Kidney epithelial cell (primary cell): ENCODE results near the gene CHCHD3. TPM values are rescaled to one million over a fixed set of nuclear protein-coding genes. Genes with fewer than 3 reads are reported as not detected.

Experiments
- DNase-seq: peaks from one replicate; pipeline ENCODE4 v3.0.0-alpha.2; 2010; ENCODE audit warnings: low read depth
- H3K27me3 ChIP-seq: 2 replicates; pipeline ENCODE4 v1.6.0; 2011; ENCODE audit warnings: low read length; ENCODE audit not compliant: control insufficient read depth, insufficient read depth
- H3K36me3 ChIP-seq: 2 replicates; pipeline ENCODE4 v1.5.1; 2011; ENCODE audit warnings: low read length; ENCODE audit not compliant: control insufficient read depth, insufficient read depth
- H3K4me3 ChIP-seq: 2 replicates; pipeline ENCODE4 v1.5.1; 2011; ENCODE audit warnings: low read depth, mild to moderate bottlenecking, control low read depth, low read length
- CTCF ChIP-seq: IDR thresholded peaks from 2 replicates; pipeline ENCODE4 v1.5.1; 2011; ENCODE audit warnings: mild to moderate bottlenecking, moderate library complexity, low read length, control low read depth, inconsistent platforms; ENCODE audit not compliant: insufficient read depth, poor library complexity, severe bottlenecking
- total RNA-seq: library from RNA; depleted of rRNA; stranded (reverse); fragments of >200 nt; gene quantifications from 2 replicates; pipeline ENCODE4 v1.2.3, GENCODE V29; 2015

CHCHD3 gene
- total RNA-seq, 1 donor from 2014 or later = 119 TPM

DNA sequence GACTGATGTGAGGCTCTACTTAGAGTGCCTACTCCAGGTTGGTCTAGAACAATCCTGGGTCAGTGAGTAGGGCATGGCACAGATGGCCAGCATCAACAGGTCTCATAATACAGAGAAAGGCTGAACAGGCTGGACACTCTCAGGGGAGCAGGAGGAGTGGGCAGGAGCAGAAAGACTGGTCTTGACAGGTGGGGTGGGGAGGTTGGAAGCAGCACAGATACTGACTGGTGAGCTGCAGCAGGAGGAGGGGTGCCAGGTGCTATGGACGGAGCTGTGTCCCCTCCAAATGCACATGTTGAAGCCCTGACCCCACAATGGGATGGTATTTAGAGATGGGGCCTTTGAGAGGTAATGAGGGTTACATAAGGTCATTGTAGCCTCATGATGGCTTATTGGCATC, 315.2 kb downstream of the CHCHD3 start:
- TF ChIP-seq CTCF = no peak
- Histone ChIP-seq H3K4me3 (no peak overlapping the region), H3K36me3 (no peaks in the 10 kb centered on the region), H3K27me3 (no peaks in the 10 kb centered on the region)
- no peak for DNase-seq

DNA sequence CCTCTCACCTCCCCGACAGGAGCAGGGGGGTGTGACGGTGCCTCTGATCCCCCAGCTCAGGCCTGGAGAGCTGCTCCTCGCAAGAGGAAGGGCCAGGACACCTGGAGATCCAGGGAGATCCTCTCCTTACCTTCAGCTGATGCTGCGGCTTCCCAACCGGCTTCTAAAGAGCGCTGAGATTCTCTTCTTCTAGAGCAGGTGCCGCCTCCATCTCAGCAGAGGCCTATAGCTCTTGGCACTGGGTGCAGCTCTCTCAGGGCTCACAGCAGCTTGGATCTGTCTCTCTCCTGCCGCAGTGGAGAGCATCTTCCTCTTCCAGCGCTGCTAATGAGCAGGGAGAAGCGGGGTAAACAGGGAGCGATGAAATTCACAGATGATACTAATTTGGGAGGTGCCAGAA, 316.0 kb downstream of the CHCHD3 start:
- Histone ChIP-seq H3K27me3 (no peaks in the 10 kb centered on the region), H3K4me3 (no peak overlapping the region), H3K36me3 (no peaks in the 10 kb centered on the region)
- DNase-seq = no peak
- TF ChIP-seq CTCF = no peak

GRCh38 chr7:132764762-132765161, 317.1 kb downstream of the CHCHD3 start:
- Histone ChIP-seq H3K4me3 (no peak overlapping the region), H3K36me3 (no peaks in the 10 kb centered on the region), H3K27me3 (no peaks in the 10 kb centered on the region)
- no peak for DNase-seq
- TF ChIP-seq CTCF = no peak

DNA sequence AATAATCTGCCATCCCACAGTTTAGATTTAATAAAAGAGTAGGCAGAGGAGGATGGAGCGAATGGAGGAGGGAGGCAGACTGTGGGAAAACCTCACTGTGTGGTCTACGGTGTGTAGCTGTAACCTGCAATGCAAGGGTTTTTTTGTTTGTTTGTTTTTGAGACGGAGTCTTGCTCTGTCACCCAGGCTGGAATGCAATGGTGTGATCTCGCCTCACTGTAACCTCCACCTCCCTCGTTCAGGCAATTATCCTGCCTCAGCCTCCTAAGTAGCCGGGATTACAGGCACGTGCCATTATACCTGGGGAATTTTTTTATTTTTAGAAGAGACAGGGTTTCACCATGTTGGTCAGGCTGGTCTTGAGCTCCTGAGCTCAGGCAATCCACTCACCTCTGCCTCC, 321.0 kb downstream of the CHCHD3 start:
- no peaks in the 10 kb centered on the region for H3K27me3 ChIP-seq
- no peak overlapping the region for H3K4me3 ChIP-seq
- DNase-seq = no peak
- TF ChIP-seq CTCF = no peak
- H3K36me3 ChIP-seq = no peaks in the 10 kb centered on the region

DNA sequence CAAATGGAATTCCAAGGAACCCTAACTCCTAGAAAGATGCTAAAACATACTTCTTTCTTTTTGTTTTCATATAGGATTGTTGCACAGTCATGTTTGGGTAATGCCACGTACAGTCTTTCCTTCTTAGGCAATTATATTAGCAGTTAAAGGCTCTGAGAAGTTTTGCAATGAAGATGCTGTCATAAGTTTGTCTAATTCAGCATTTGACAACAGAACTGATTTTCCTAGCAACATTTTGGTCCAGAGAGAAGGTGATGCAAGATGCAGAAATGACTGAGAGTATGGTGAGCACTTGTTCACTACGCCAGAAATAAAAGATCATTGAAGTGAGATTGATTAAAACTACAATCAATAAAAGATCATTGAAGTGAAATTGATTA, 321.7 kb downstream of the CHCHD3 start:
- no peak for TF ChIP-seq CTCF
- no peak for DNase-seq
- Histone ChIP-seq H3K4me3 (no peak overlapping the region), H3K36me3 (no peaks in the 10 kb centered on the region), H3K27me3 (no peaks in the 10 kb centered on the region)

GRCh38 chr7:132759482-132760243, 322.2 kb downstream of the CHCHD3 start:
- Histone ChIP-seq H3K4me3 (no peak overlapping the region), H3K27me3 (no peaks in the 10 kb centered on the region), H3K36me3 (no peaks in the 10 kb centered on the region)
- TF ChIP-seq CTCF = no peak
- DNase-seq = no peak
